Fibroblast of lung (primary cell): ENCODE results near the gene CMTM5.

Experiments used
- CTCF ChIP-seq, 2 donors: IDR thresholded peaks in 1 of 2; conservative IDR thresholded peaks in 1 of 2; 1 replicate in 1 of 2; 2 replicates in 1 of 2; pipeline ENCODE4 v1.5.1; 2011 to 2012; ENCODE audit warnings: low read length in 2 of 2, control low read depth in 1 of 2, inconsistent platforms in 1 of 2, low read depth in 1 of 2, mild to moderate bottlenecking in 1 of 2
- EZH2 ChIP-seq: IDR thresholded peaks from 2 replicates; pipeline ENCODE4 v1.5.1; 2012; ENCODE audit warnings: low read length, control low read depth, mild to moderate bottlenecking; ENCODE audit errors: missing control alignments

- no peak for TF ChIP-seq CTCF (conservative IDR thresholded peaks at IDR 0.05 in 1 of 2, IDR thresholded peaks at IDR 0.05 in 1 of 2; ENCODE audit: low read depth in 1 of 2, low read length in 2 of 2)
- no peak for TF ChIP-seq EZH2
Measured at GRCh38 chr14:23405096-23405495, 28.2 kb downstream of the CMTM5 start.
